K562 (cell line): ENCODE results near the gene IPO8. TPM values are rescaled to one million over a fixed set of nuclear protein-coding genes. Genes with fewer than 3 reads are reported as not detected.

Source experiments
- ATAC-seq: fragments of 200-7000 bp; cut with Tn5 transposase; 3 replicates; pipeline ENCODE4 v1.9.1; 2020; ENCODE audit warnings: moderate library complexity
- BruUV-seq: library from RNA; stranded (reverse); fragments of 400-500 nt; replicated peaks from 2 replicates; lab custom pipeline; 2021; lab: Mats Ljungman, UMichigan
- CTCF ChIA-PET: fragments of 300-600 bp; formaldehyde crosslinking; extraction: SDS; loops from one replicate; lab custom pipeline; 2021; ENCODE audit warnings: low intra/inter-chr PET ratio; lab: Yijun Ruan, JAX
- POLR2A ChIA-PET: fragments of 300-600, 350-650 bp; sonication (Branson Sonifier 250); formaldehyde crosslinking; extraction: SDS; loops from one replicate; lab custom pipeline; 2021; ENCODE audit warnings: antibody characterized with exemption, inconsistent platforms; lab: Yijun Ruan, JAX
- DNase-seq, 4 experiments: peaks; one replicate each; pipeline versions ENCODE4 v3.0.0 to v3.0.0-alpha.2; 2011 to 2018; ENCODE audit warnings: low spot score in 3 of 4, mixed read lengths in 3 of 4; ENCODE audit errors: extremely low read depth in 1 of 4
- FAIRE-seq: peaks from 2 replicates; lab custom pipeline; 2011; peaks lifted over from hg19 to GRCh38; lab: Jason Lieb, UNC
- H2AFZ ChIP-seq: 2 replicates; pipeline ENCODE4 v1.6.0; 2011; ENCODE audit warnings: low read depth, low read length, control low read depth, inconsistent platforms
- H3K27ac ChIP-seq: fragments of 200-600 bp; 3 replicates; pipeline ENCODE4 v1.8.0; 2011; ENCODE audit warnings: low read depth, mild to moderate bottlenecking, control low read depth, inconsistent platforms, low read length, moderate library complexity, mixed read lengths; ENCODE audit errors: extremely low read depth
- H3K27me3 ChIP-seq, 2 experiments: fragments of 300-600 bp in 1 of 2; 2 replicates in 1 of 2; 3 replicates in 1 of 2; pipeline versions ENCODE4 v1.6.0 to v1.8.0; 2011; ENCODE audit warnings: inconsistent platforms in 2 of 2, low read length in 2 of 2, mild to moderate bottlenecking in 1 of 2, mixed read lengths in 1 of 2, moderate library complexity in 1 of 2; ENCODE audit not compliant: control insufficient read depth in 2 of 2, insufficient read depth in 2 of 2
- H3K36me3 ChIP-seq: fragments of 300-600 bp; 3 replicates; pipeline ENCODE4 v1.8.0; 2011; ENCODE audit warnings: mild to moderate bottlenecking, low read length, inconsistent platforms; ENCODE audit not compliant: control insufficient read depth, insufficient read depth
- H3K4me1 ChIP-seq, 2 experiments: fragments of 200-600 bp in 1 of 2; replicated peaks in 1 of 2; 2 replicates in 1 of 2; 3 replicates in 1 of 2; pipeline versions ENCODE4 v1.5.1 to v1.8.0; 2011; ENCODE audit warnings: inconsistent platforms in 2 of 2, low read length in 2 of 2, mild to moderate bottlenecking in 1 of 2, mixed read lengths in 1 of 2, moderate library complexity in 1 of 2; ENCODE audit not compliant: control insufficient read depth in 2 of 2, insufficient read depth in 2 of 2
- H3K4me2 ChIP-seq: 2 replicates; pipeline ENCODE4 v1.6.1; 2011; ENCODE audit warnings: low read length, control low read depth, inconsistent platforms, mixed read lengths; ENCODE audit not compliant: insufficient read depth
- H3K4me3 ChIP-seq: fragments of 200-600 bp; sonication (generic), shearing (Covaris generic); 2 replicates; pipeline ENCODE4 v1.5.1; 2016; ENCODE audit warnings: control low read depth, inconsistent platforms
- H3K79me2 ChIP-seq: fragments of 200-600 bp; 3 replicates; pipeline ENCODE4 v1.8.0; 2011; ENCODE audit warnings: low read length, inconsistent platforms; ENCODE audit not compliant: control insufficient read depth, insufficient read depth
- H3K9ac ChIP-seq, 2 experiments: 2 replicates each; pipeline versions ENCODE4 v1.6.0 to v1.6.1; 2011; ENCODE audit warnings: low read depth in 2 of 2, low read length in 2 of 2, control low read depth in 1 of 2, inconsistent platforms in 1 of 2, mild to moderate bottlenecking in 1 of 2, mixed read lengths in 1 of 2; ENCODE audit not compliant: insufficient read depth in 1 of 2
- H3K9me1 ChIP-seq: one replicate; pipeline ENCODE4 v1.6.0; 2011; ENCODE audit warnings: inconsistent platforms, mild to moderate bottlenecking, low read length, moderate library complexity; ENCODE audit not compliant: control insufficient read depth, insufficient read depth
- H3K9me3 ChIP-seq: replicated peaks from 2 replicates; pipeline ENCODE4 v1.5.1; 2011; ENCODE audit warnings: low read depth, low read length, inconsistent platforms; ENCODE audit not compliant: control insufficient read depth, insufficient read depth
- H4K20me1 ChIP-seq: replicated peaks from 2 replicates; pipeline ENCODE4 v1.6.1; 2011; ENCODE audit warnings: low read length, inconsistent platforms, mixed read lengths; ENCODE audit not compliant: control insufficient read depth, insufficient read depth
- CREB1 ChIP-seq, 2 experiments: sonication (generic) in 1 of 2; formaldehyde crosslinking in 1 of 2; IDR thresholded peaks; 2 replicates each; pipeline versions ENCODE4 v1.6.1 to v1.8.0; 2012 to 2022; ENCODE audit warnings: inconsistent platforms in 1 of 2, mild to moderate bottlenecking in 1 of 2, missing genetic modification reagents in 1 of 2, moderate library complexity in 1 of 2
- HDAC3 ChIP-seq: fragments of 450-650 bp; IDR thresholded peaks from 2 replicates; pipeline ENCODE4 v1.6.1; 2018; ENCODE audit warnings: borderline replicate concordance, mild to moderate bottlenecking, moderate library complexity; ENCODE audit not compliant: partially characterized antibody
- KLF6 ChIP-seq: fragments of 250-450 bp; sonication (Bioruptor Pico); IDR thresholded peaks from 2 replicates; pipeline ENCODE4 v1.4.0; 2020; ENCODE audit warnings: mild to moderate bottlenecking, moderate library complexity, borderline replicate concordance
- L3MBTL2 ChIP-seq: fragments of 450-650 bp; IDR thresholded peaks from 2 replicates; pipeline ENCODE4 v1.6.1; 2016; ENCODE audit warnings: mild to moderate bottlenecking, moderate library complexity
- MEF2A ChIP-seq: IDR thresholded peaks from 2 replicates; pipeline ENCODE4 v1.6.1; 2011; ENCODE audit warnings: low read depth, mild to moderate bottlenecking, low read length, moderate library complexity; ENCODE audit not compliant: control insufficient read depth
- TARDBP ChIP-seq: fragments of 450-650 bp; IDR thresholded peaks from 2 replicates; pipeline ENCODE4 v1.6.1; 2016
- ZNF217 ChIP-seq: sonication (generic); formaldehyde crosslinking; IDR thresholded peaks from 2 replicates; pipeline ENCODE4 v1.8.0; 2022; ENCODE audit warnings: mild to moderate bottlenecking, missing genetic modification reagents
- ZNF3 ChIP-seq: fragments of 250-450 bp; sonication (Bioruptor Pico); IDR thresholded peaks from 2 replicates; pipeline ENCODE4 v1.5.0; 2021; ENCODE audit warnings: mild to moderate bottlenecking, moderate library complexity
- ZNF444 ChIP-seq: fragments of 250-450 bp; sonication (Bioruptor Pico); IDR thresholded peaks from 2 replicates; pipeline ENCODE4 v1.4.0; 2020; ENCODE audit warnings: mild to moderate bottlenecking, moderate library complexity
- ZNF696 ChIP-seq: fragments of 250-450 bp; sonication (Bioruptor Pico); conservative IDR thresholded peaks from 2 replicates; pipeline ENCODE4 v1.4.0; 2020; ENCODE audit warnings: mild to moderate bottlenecking, moderate library complexity
- whole genome bisulfite sequencing: fragments of 100-300 bp; shearing (Covaris generic); methylation state at CpG from one replicate; pipeline ENCODE4 v1.1.6; 2016; ENCODE audit warnings: low coverage, mixed read lengths; ENCODE audit not compliant: insufficient coverage; ENCODE audit errors: missing lambda C conversion rate; 5-methylcytosine and 5-hydroxymethylcytosine counted together
- in situ Hi-C: fragments of 300-500 bp; cut with MboI; formaldehyde crosslinking; loops from 4 replicates; pipeline ENCODE4 v1.15.0; 2018; ENCODE audit warnings: inconsistent platforms, mixed read lengths
- intact Hi-C: fragments of 100-400 bp; cut with micrococcal nuclease; formaldehyde crosslinking; loops from 2 replicates; pipeline ENCODE4 v1.14.2; 2022
- polyA plus RNA-seq, 8 experiments: library from polyadenylated mRNA; depleted of rRNA in 4 of 8; stranded (reverse) in 5 of 8; unstranded in 3 of 8; fragments of >200 nt; fragmentation: Nextera tagmentation in 2 of 8; fragmentation: Illumina TruSeq in 1 of 8; extraction: Ambion mirVana in 2 of 8; extraction: Trizol in 1 of 8; gene quantifications; 2 replicates each; pipeline versions ENCODE4 v1.2.1 to v1.2.3, GENCODE V29; 2011 to 2014; ENCODE audit warnings: inconsistent platforms in 1 of 8, missing spikeins in 1 of 8
- total RNA-seq, 7 experiments: library from RNA; depleted of rRNA in 6 of 7; stranded (reverse); fragments of >200 nt in 6 of 7; fragmentation: Illumina TruSeq in 2 of 7; extraction: Trizol in 2 of 7; gene quantifications; 2 replicates each; pipeline versions ENCODE4 v1.2.1 to v1.2.3, GENCODE V29; 2011 to 2021; ENCODE audit warnings: low replicate concordance in 1 of 7

Gene IPO8
- total and polyA plus RNA-seq, 9 of the 15 experiments (the other 6 are each of a cell fraction or from before 2014, with no cell fraction given): 6.5 to 39.6 (median 24.7) TPM

DNA sequence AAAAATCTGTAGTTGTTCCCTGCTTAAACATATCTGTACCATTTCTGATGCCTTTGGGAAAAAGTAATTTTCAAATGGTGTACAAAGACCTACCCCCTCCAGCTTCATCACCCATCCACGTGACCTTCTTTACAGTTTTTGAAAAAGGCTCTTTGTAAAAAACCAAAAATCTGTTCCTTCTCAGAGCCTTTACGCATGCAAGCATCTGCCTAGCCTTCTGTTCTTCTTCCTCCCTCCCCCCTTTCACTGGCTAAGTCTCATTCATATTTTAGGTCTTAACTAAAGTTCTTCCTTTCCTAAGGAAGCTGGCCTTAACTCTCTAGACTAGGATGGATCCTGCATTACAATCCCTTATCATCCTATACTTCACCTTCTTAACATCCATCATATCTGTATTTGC is 48.7 kb upstream of the IPO8 start:
- FAIRE-seq (no peak), DNase-seq (no peak)
- H3K79me2 ChIP-seq: no peaks in the 10 kb centered on the region
- no peak overlapping the region for H3K9ac ChIP-seq
- no peaks in the 10 kb centered on the region for H3K27me3 ChIP-seq
- no peak overlapping the region for H2AFZ ChIP-seq
- no TSS peak for BruUV-seq
- intact Hi-C loops: no loop called here
- CTCF ChIA-PET: no interaction called here
- no peak overlapping the region for H3K27ac ChIP-seq
- POLR2A ChIA-PET: interaction anchor here (0.7 to 1.9 kb wide), 3 partner anchors 9 to 17 kb away, joined by 3 to 6 read pairs (median 5); no protein-coding TSS in a partner anchor
- TF ChIP-seq TARDBP: no peak
- TF ChIP-seq, all 486 proteins: peak for 0
- peaks cover 0 to 3% of the 10 kb centered on the region in 2 experiments; a peak in 2 of 5 replicates for H3K4me1 ChIP-seq
- no peaks in the 10 kb centered on the region for H4K20me1 ChIP-seq
- ATAC-seq: no peak
- H3K36me3 ChIP-seq: no peaks in the 10 kb centered on the region
- H3K4me2 ChIP-seq: no peak overlapping the region
- WGBS: 53% methylated on average over 2 of the region's 2 CpGs
- no peaks in the 10 kb centered on the region for H3K9me3 ChIP-seq
- H3K9me1 ChIP-seq: no peaks in the 10 kb centered on the region
- in situ Hi-C loops: no loop called here
- H3K4me3 ChIP-seq: no peak overlapping the region

DNA sequence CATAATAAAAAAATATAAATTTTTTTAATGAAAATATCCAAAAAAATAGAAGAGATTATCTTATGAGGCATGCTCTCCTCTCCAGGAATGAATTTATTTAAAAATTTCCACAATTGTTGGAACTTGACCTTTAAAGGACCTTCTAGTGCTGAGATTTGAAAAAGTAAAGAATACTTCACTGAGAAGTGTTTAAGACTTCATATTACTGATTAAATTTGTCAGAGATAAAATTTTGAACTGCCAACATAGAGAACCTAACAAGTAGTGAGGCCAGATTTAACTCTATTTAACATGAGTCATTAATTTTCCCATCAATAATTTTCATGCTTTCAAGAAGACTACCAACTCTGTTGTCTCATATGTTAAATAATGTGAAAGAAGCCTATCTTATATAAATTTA is 44.6 kb upstream of the IPO8 start:
- BruUV-seq: no TSS peak

More for the DNA sequence above, 44.6 kb upstream of the IPO8 start:
- intact Hi-C loops (no loop called here), in situ Hi-C loops (no loop called here)
- Histone ChIP-seq H3K36me3 (no peaks in the 10 kb centered on the region; the same call in 2 of the 3 replicates), H2AFZ (no peak overlapping the region), H3K27ac (no peak overlapping the region), H3K9me1 (no peaks in the 10 kb centered on the region), H4K20me1 (no peaks in the 10 kb centered on the region), H3K27me3 (no peaks in the 10 kb centered on the region), H3K4me2 (no peak overlapping the region), H3K79me2 (no peaks in the 10 kb centered on the region), H3K9ac (no peak overlapping the region), H3K4me1 (no peaks in the 10 kb centered on the region), H3K9me3 (no peaks in the 10 kb centered on the region), H3K4me3 (no peak overlapping the region)
- ChIA-PET CTCF (no interaction called here), POLR2A (interaction anchor here (0.8 kb wide), 1 partner anchor 10 kb away, joined by 4 read pairs; no protein-coding TSS in a partner anchor)
- ATAC-seq (no peak), DNase-seq (no peak), FAIRE-seq (no peak)
- TF ChIP-seq HDAC3 (no peak), L3MBTL2 (no peak), CREB1 (IDR thresholded peaks at IDR 0.05) (no peak), CREB1 (CRISPR knock-in tag; IDR thresholded peaks at IDR 0.05) (no peak), MEF2A (no peak), KLF6 (CRISPR knock-in tag) (no peak), ZNF3 (CRISPR knock-in tag) (no peak), ZNF696 (CRISPR knock-in tag) (no peak), ZNF444 (CRISPR knock-in tag) (no peak), ZNF217 (CRISPR knock-in tag) (no peak)
